Stimulated activated CD4-positive, alpha-beta T cell treated with anti-CD3 and anti-CD28 coated beads, Interleukin-2, amount 100 ng/mL, for 4 hours (primary cell): ENCODE data around the gene TCERG1L.
"Not testable (repeated sequence)": the region's sequence is repeated elsewhere in the genome, so short reads cannot be mapped to it uniquely, and the experiment has no call there.

Experiments used
- DNase-seq: peaks from one replicate; pipeline ENCODE4 v3.0.0-alpha.2; 2020; ENCODE audit warnings: low read depth

The TCERG1L gene

GRCh38 chr10:131102147-131102546, 209.4 kb downstream of the TCERG1L start:
- no peak for DNase-seq

GRCh38 chr10:131100418-131101410, 210.8 kb downstream of the TCERG1L start:
- not testable (repeated sequence) for DNase-seq

- no peak for DNase-seq
Measured at GRCh38 chr10:131099028-131099726, 212.3 kb downstream of the TCERG1L start.

GRCh38 chr10:131098416-131098952, 213.0 kb downstream of the TCERG1L start:
- DNase-seq = no peak

- DNase-seq = no peak
Measured at GRCh38 chr10:131096031-131096430, 215.5 kb downstream of the TCERG1L start.

GRCh38 chr10:131095313-131095580, 216.3 kb downstream of the TCERG1L start:
- DNase-seq = no peak

GRCh38 chr10:131094527-131095312, 216.8 kb downstream of the TCERG1L start:
- no peak for DNase-seq

- no peak for DNase-seq
Measured at GRCh38 chr10:131093795-131094366, 217.6 kb downstream of the TCERG1L start.

GRCh38 chr10:131093346-131093745, 218.2 kb downstream of the TCERG1L start:
- no peak for DNase-seq

- DNase-seq = no peak
Measured at GRCh38 chr10:131092876-131093275, 218.6 kb downstream of the TCERG1L start.

- no peak for DNase-seq
Measured at GRCh38 chr10:131092386-131092785, 219.1 kb downstream of the TCERG1L start.

- no peak for DNase-seq
Measured at GRCh38 chr10:131091682-131092081, 219.8 kb downstream of the TCERG1L start.

GRCh38 chr10:131090761-131091661, 220.5 kb downstream of the TCERG1L start:
- no peak for DNase-seq

- DNase-seq = no peak
Measured at GRCh38 chr10:131089861-131090260, 221.7 kb downstream of the TCERG1L start.

GRCh38 chr10:131089150-131089549, 222.4 kb downstream of the TCERG1L start:
- DNase-seq = no peak

- DNase-seq = no peak
Measured at GRCh38 chr10:131088619-131089018, 222.9 kb downstream of the TCERG1L start.

- DNase-seq = no peak
Measured at GRCh38 chr10:131087464-131088215, 223.9 kb downstream of the TCERG1L start.

GRCh38 chr10:131086511-131086910, 225.0 kb downstream of the TCERG1L start:
- no peak for DNase-seq

GRCh38 chr10:131086094-131086493, 225.4 kb downstream of the TCERG1L start:
- no peak for DNase-seq
